ENCODE results near the gene STAT2. TPM values are rescaled to one million over a fixed set of nuclear protein-coding genes. Genes with fewer than 3 reads are reported as not detected.

Gene STAT2
- total and polyA plus RNA-seq, 2 of the 13 experiments (the other 11 are each of a cell fraction or from before 2014, with no cell fraction given) = 43.5 to 84.6 TPM

GRCh38 chr12:56307221-56307965, 52.5 kb downstream of the STAT2 start:
- Histone ChIP-seq H3K9me3 (ENCODE audit: low read length) (no peaks in the 10 kb centered on the region), H3K27me3 (ENCODE audit: control insufficient read depth in 1 of 2, insufficient read depth in 2 of 2, low read length in 2 of 2) (no peaks in the 10 kb centered on the region), H3K79me2 (ENCODE audit: insufficient read depth, low read length) (no peaks in the 10 kb centered on the region), H3K9ac (ENCODE audit: insufficient read depth, low read depth, low read length) (no peak overlapping the region), H4K20me1 (ENCODE audit: insufficient read depth, low read length) (no peaks in the 10 kb centered on the region), H3K4me3 (replicated peaks in 1 of 3; ENCODE audit: insufficient read depth in 1 of 3, low read depth in 2 of 3, low read length in 3 of 3) (no peak overlapping the region), H3K4me2 (ENCODE audit: low read depth, low read length) (no peak overlapping the region), H3K27ac (ENCODE audit: extremely low read length, insufficient read depth, low read length) (no peak overlapping the region), H3K4me1 (ENCODE audit: insufficient read depth, low read length) (peaks cover 9% of the 10 kb centered on the region), H2AFZ (ENCODE audit: low read length) (no peak overlapping the region), H3K36me3 (replicated peaks in 1 of 2; ENCODE audit: control insufficient read depth in 1 of 2, insufficient read depth in 2 of 2, low read length in 2 of 2) (peaks cover 11 to 24% of the 10 kb centered on the region in 2 experiments)
- BruUV-seq (replicated peaks) = no TSS peak
- no peak for FAIRE-seq
- in situ Hi-C loops (cut with HindIII; ENCODE audit: extremely low pct_ligation_motif_present, low pct_unique_long_range_greater_than_20kb) (no loop called here), intact Hi-C loops (cut with micrococcal nuclease; ENCODE audit: unreplicated experiment) (no loop called here)
- CTCF ChIA-PET (ENCODE audit: low intra/inter-chr PET ratio, low total read pairs) = no interaction called here
- WGBS (ENCODE audit: low lambda C conversion rate) = 98% methylated on average over 7 of the region's 7 CpGs
- TF ChIP-seq ZNF704 (CRISPR knock-in tag; IDR thresholded peaks at IDR 0.05; ENCODE audit: borderline replicate concordance) (no peak), HOMEZ (CRISPR knock-in tag; IDR thresholded peaks at IDR 0.05; ENCODE audit: low read depth) (no peak), KLF9 (CRISPR knock-in tag; IDR thresholded peaks at IDR 0.05; ENCODE audit: low read depth) (no peak), SALL2 (CRISPR knock-in tag; IDR thresholded peaks at IDR 0.05) (no peak), ZFP41 (CRISPR knock-in tag; IDR thresholded peaks at IDR 0.05; ENCODE audit: borderline replicate concordance) (no peak), ZNF777 (CRISPR knock-in tag; IDR thresholded peaks at IDR 0.05) (no peak), ESRRA (CRISPR knock-in tag; IDR thresholded peaks at IDR 0.05; ENCODE audit: low read depth) (no peak), SATB2 (CRISPR knock-in tag; IDR thresholded peaks at IDR 0.05) (no peak), ZNF207 (IDR thresholded peaks at IDR 0.05; ENCODE audit: borderline replicate concordance) (no peak), ZNF224 (CRISPR knock-in tag; IDR thresholded peaks at IDR 0.05) (no peak), SRSF1 (optimal IDR thresholded peaks at IDR 0.05; ENCODE audit: low read depth, low read length) (no peak), ZNF260 (CRISPR knock-in tag; IDR thresholded peaks at IDR 0.05; ENCODE audit: borderline replicate concordance, low read depth) (no peak)
- TF ChIP-seq, protein P1, sequence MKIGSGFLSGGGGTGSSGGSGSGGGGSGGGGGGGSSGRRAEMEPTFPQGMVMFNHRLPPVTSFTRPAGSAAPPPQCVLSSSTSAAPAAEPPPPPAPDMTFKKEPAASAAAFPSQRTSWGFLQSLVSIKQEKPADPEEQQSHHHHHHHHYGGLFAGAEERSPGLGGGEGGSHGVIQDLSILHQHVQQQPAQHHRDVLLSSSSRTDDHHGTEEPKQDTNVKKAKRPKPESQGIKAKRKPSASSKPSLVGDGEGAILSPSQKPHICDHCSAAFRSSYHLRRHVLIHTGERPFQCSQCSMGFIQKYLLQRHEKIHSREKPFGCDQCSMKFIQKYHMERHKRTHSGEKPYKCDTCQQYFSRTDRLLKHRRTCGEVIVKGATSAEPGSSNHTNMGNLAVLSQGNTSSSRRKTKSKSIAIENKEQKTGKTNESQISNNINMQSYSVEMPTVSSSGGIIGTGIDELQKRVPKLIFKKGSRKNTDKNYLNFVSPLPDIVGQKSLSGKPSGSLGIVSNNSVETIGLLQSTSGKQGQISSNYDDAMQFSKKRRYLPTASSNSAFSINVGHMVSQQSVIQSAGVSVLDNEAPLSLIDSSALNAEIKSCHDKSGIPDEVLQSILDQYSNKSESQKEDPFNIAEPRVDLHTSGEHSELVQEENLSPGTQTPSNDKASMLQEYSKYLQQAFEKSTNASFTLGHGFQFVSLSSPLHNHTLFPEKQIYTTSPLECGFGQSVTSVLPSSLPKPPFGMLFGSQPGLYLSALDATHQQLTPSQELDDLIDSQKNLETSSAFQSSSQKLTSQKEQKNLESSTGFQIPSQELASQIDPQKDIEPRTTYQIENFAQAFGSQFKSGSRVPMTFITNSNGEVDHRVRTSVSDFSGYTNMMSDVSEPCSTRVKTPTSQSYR (CRISPR knock-in tag; IDR thresholded peaks at IDR 0.05; ENCODE audit: borderline replicate concordance) = no peak
- no peak for ATAC-seq
- POLR2A ChIA-PET = interaction anchor here (2.4 kb wide), 1 partner anchor 9 kb away, joined by 10 read pairs; the partner anchor contains the start of gene CNPY2
- no peak for DNase-seq (ENCODE audit: low spot score)
